Endothelial cell (in vitro differentiated cells): ENCODE results near the gene SPDYE6. TPM values are rescaled to one million over a fixed set of nuclear protein-coding genes. Genes with fewer than 3 reads are reported as not detected.
A peak's percentile ranks its signal among the peaks of the same experiment; 100 is the strongest.
"Not testable (repeated sequence)": the region's sequence is repeated elsewhere in the genome, so short reads cannot be mapped to it uniquely, and the experiment has no call there.

ENCODE experiments used
- DNase-seq: peaks from one replicate; pipeline ENCODE4 v3.0.0; 2021; ENCODE audit warnings: low spot score
- H3K27ac Mint-ChIP-seq: one replicate; pipeline ENCODE4 v1.8.0; 2021; ENCODE audit warnings: mixed read lengths, inconsistent platforms; ENCODE audit not compliant: unreplicated experiment
- H3K27me3 Mint-ChIP-seq: one replicate; pipeline ENCODE4 v1.8.0; 2021; ENCODE audit warnings: mild to moderate bottlenecking, moderate library complexity, mixed read lengths, inconsistent platforms; ENCODE audit not compliant: unreplicated experiment
- H3K36me3 Mint-ChIP-seq: one replicate; pipeline ENCODE4 v1.8.0; 2021; ENCODE audit warnings: mild to moderate bottlenecking, low read depth, mixed read lengths, inconsistent platforms; ENCODE audit not compliant: unreplicated experiment
- H3K4me1 Mint-ChIP-seq: one replicate; pipeline ENCODE4 v1.8.0; 2021; ENCODE audit warnings: mild to moderate bottlenecking, mixed read lengths, inconsistent platforms; ENCODE audit not compliant: unreplicated experiment
- H3K4me3 Mint-ChIP-seq: one replicate; pipeline ENCODE4 v1.8.0; 2021; ENCODE audit warnings: mild to moderate bottlenecking, mixed read lengths, inconsistent platforms; ENCODE audit not compliant: unreplicated experiment
- H3K9me3 Mint-ChIP-seq: one replicate; pipeline ENCODE4 v1.8.0; 2021; ENCODE audit warnings: mixed read lengths, inconsistent platforms; ENCODE audit not compliant: unreplicated experiment
- CTCF ChIP-seq: fragments of 200-600 bp; sonication (generic); IDR thresholded peaks from one replicate; pipeline ENCODE4 v1.5.0; 2021; ENCODE audit warnings: antibody characterized with exemption; ENCODE audit not compliant: unreplicated experiment
- total RNA-seq: library from RNA; stranded (reverse); fragmentation: NEBNext Ultra II Directional; extraction: Animal tissue kit (Norgen Biotek cat#: 25700); gene quantifications from one replicate; pipeline ENCODE4 v1.2.1, GENCODE V29; 2021; ENCODE audit not compliant: unreplicated experiment

Gene SPDYE6
- total RNA-seq, 1 donor from 2014 or later, result not detected

GRCh38 chr7:102376964-102377466 lies 20.8 kb upstream of the SPDYE6 start:
- Mint-ChIP-seq H3K36me3 (peaks cover 24% of the 10 kb centered on the region), H3K9me3 (no peaks in the 10 kb centered on the region), H3K4me1 (peaks cover 19% of the 10 kb centered on the region), H3K27me3 (peaks cover 2% of the 10 kb centered on the region), H3K27ac (peak overlapping the region; percentile 2), H3K4me3 (peak overlapping the region; percentile 1)
- TF ChIP-seq CTCF, result no peak
- no peak for DNase-seq

GRCh38 chr7:102372796-102373195 lies 16.6 kb upstream of the SPDYE6 start:
- not testable (repeated sequence) for H3K4me1 Mint-ChIP-seq, DNase-seq, H3K27me3 Mint-ChIP-seq, H3K9me3 Mint-ChIP-seq, H3K27ac Mint-ChIP-seq, H3K4me3 Mint-ChIP-seq
- H3K36me3 Mint-ChIP-seq, result peaks cover 22% of the 10 kb centered on the region

GRCh38 chr7:102370038-102370437 lies 13.8 kb upstream of the SPDYE6 start:
- Mint-ChIP-seq H3K36me3 (peaks cover 19% of the 10 kb centered on the region), H3K4me3 (peak overlapping the region; percentile 73)
- not testable (repeated sequence) for H3K27me3 Mint-ChIP-seq, DNase-seq, H3K4me1 Mint-ChIP-seq, H3K9me3 Mint-ChIP-seq, H3K27ac Mint-ChIP-seq

GRCh38 chr7:102365390-102365789 lies 9.1 kb upstream of the SPDYE6 start:
- not testable (repeated sequence) for DNase-seq, H3K27ac Mint-ChIP-seq, H3K9me3 Mint-ChIP-seq, H3K27me3 Mint-ChIP-seq, H3K4me1 Mint-ChIP-seq, H3K4me3 Mint-ChIP-seq
- peaks cover 13% of the 10 kb centered on the region for H3K36me3 Mint-ChIP-seq

GRCh38 chr7:102364394-102364886 lies 8.2 kb upstream of the SPDYE6 start:
- not testable (repeated sequence) for H3K36me3 Mint-ChIP-seq, H3K27me3 Mint-ChIP-seq, DNase-seq, H3K27ac Mint-ChIP-seq, H3K4me1 Mint-ChIP-seq, H3K9me3 Mint-ChIP-seq
- peak overlapping the region; percentile 95 for H3K4me3 Mint-ChIP-seq

DNA sequence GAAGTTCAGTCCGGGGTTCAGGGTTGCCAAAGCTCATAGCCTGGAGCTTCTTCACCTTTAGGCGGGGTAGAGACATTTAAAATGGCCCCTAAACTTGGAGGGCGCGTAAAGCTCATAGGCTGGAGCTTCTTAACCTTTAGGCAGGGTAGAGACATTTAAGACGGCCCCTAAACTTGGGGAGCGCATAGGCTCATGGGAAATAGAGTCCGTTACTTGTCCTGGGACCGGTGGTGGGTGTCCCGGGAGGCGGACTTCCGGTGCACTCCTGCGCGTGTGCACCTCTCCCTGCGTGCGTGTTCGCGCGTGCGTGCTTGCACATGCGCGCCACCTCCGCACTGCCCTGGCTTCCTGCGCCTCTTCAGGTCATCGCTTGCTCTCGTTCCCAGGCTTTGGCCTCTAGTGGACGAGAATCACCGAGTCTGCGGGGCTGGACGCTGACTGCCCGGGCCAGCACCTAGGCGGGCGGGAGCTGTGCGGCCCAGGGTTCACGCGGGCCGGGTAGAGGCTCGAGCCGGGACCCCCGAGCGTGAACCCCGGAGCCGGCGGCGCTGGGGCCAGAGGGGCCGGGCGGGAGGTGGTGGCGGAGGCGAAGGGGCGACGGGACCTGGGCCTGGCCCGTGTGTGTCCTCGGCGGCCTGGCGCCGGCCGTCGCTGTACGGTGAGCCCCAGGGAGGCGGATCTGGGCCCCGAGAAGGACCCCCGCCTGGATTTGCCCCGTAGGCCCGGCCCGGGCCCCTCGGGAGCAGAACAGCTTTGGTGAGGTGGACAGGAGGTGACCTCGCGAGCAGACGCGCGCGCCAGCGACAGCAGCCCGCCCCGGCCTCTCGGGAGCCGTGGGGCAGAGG lies 7.5 kb upstream of the SPDYE6 start:
- not testable (repeated sequence) for H3K27me3 Mint-ChIP-seq, H3K4me1 Mint-ChIP-seq, H3K9me3 Mint-ChIP-seq, H3K27ac Mint-ChIP-seq, H3K36me3 Mint-ChIP-seq
- DNase-seq, result peak; percentile 93
- peak overlapping the region; percentile 95 for H3K4me3 Mint-ChIP-seq

GRCh38 chr7:102346983-102347382 lies 9.3 kb downstream of the SPDYE6 start:
- not testable (repeated sequence) for H3K27me3 Mint-ChIP-seq, DNase-seq

GRCh38 chr7:102340599-102341368 lies 15.5 kb downstream of the SPDYE6 start:
- not testable (repeated sequence) for H3K27me3 Mint-ChIP-seq, H3K36me3 Mint-ChIP-seq, H3K4me3 Mint-ChIP-seq, DNase-seq, H3K4me1 Mint-ChIP-seq, H3K27ac Mint-ChIP-seq, H3K9me3 Mint-ChIP-seq

More at GRCh38 chr7:102346983-102347382, 9.3 kb downstream of the SPDYE6 start:
- not testable (repeated sequence) for H3K4me1 Mint-ChIP-seq, H3K27ac Mint-ChIP-seq, H3K9me3 Mint-ChIP-seq, H3K36me3 Mint-ChIP-seq, H3K4me3 Mint-ChIP-seq

GRCh38 chr7:102337420-102337819 lies 18.8 kb downstream of the SPDYE6 start:
- H3K27me3 Mint-ChIP-seq, H3K9me3 Mint-ChIP-seq: not testable (repeated sequence)

GRCh38 chr7:102337002-102337401 lies 19.2 kb downstream of the SPDYE6 start:
- H3K9me3 Mint-ChIP-seq, H3K27ac Mint-ChIP-seq, H3K36me3 Mint-ChIP-seq, H3K4me3 Mint-ChIP-seq, H3K27me3 Mint-ChIP-seq, DNase-seq, H3K4me1 Mint-ChIP-seq: not testable (repeated sequence)

More at GRCh38 chr7:102337420-102337819, 18.8 kb downstream of the SPDYE6 start:
- not testable (repeated sequence) for H3K4me3 Mint-ChIP-seq, DNase-seq, H3K4me1 Mint-ChIP-seq, H3K27ac Mint-ChIP-seq, H3K36me3 Mint-ChIP-seq

DNA sequence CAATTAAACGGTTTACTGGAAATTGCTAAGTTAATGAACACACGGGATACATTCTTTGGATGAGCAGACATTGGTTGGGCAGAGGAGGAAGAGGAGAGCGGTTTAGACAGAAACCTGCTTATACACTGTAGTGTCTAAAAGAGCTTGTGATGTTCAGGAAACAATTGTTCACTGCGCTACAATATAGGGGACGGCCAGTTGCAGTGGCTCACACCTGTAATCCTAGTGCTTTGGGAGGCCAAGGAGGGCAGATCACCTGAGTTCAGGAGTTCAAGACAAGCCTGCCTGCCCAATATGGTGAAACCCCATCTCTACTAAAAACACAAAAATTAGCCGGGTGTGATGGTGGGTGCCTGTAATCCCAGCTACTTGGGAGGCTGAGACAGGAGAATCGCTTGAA lies 20.7 kb downstream of the SPDYE6 start:
- not testable (repeated sequence) for H3K36me3 Mint-ChIP-seq, H3K9me3 Mint-ChIP-seq, H3K27ac Mint-ChIP-seq, DNase-seq, H3K27me3 Mint-ChIP-seq, H3K4me3 Mint-ChIP-seq, H3K4me1 Mint-ChIP-seq
